ENCODE measurements around the gene PCDHGA8.
"Not testable (repeated sequence)": the region's sequence is repeated elsewhere in the genome, so short reads cannot be mapped to it uniquely, and the experiment has no call there.

PCDHGA8 gene

GRCh38 chr5:141392429-141393198 is at the start of gene PCDHGA8:
Gene PCDHGA8 (plus strand): TSS chr5:141392633. CDS start chr5:141392814, 181 bp downstream.
- DNase-seq (ENCODE audit: low spot score), result no peak

- no peak for DNase-seq (ENCODE audit: low spot score)
Measured at GRCh38 chr5:141342773-141343172, 49.7 kb upstream of the PCDHGA8 start.

- no peak for DNase-seq (ENCODE audit: low spot score)
Measured at GRCh38 chr5:141343242-141343952, 49.0 kb upstream of the PCDHGA8 start, which contains the start of gene PCDHGA3. Gene PCDHGA3 (plus strand): TSS chr5:141343829. CDS start chr5:141344034, 205 bp downstream.

- no peak for DNase-seq (ENCODE audit: low spot score)
Measured at GRCh38 chr5:141343953-141344463, 48.4 kb upstream of the PCDHGA8 start.

GRCh38 chr5:141345327-141345726 is 47.1 kb upstream of the PCDHGA8 start:
- DNase-seq (ENCODE audit: low spot score), result no peak

- not testable (repeated sequence) for DNase-seq (ENCODE audit: low spot score)
Measured at GRCh38 chr5:141346017-141346416, 46.4 kb upstream of the PCDHGA8 start.

- DNase-seq (ENCODE audit: low spot score), result no peak
Measured at GRCh38 chr5:141349917-141350619, 42.4 kb upstream of the PCDHGA8 start, which contains the start of gene PCDHGB1. Gene PCDHGB1 (plus strand): TSS chr5:141350099. CDS start chr5:141350261, 162 bp downstream.

- no peak for DNase-seq (ENCODE audit: low spot score)
Measured at GRCh38 chr5:141351591-141351990, 40.8 kb upstream of the PCDHGA8 start.

- DNase-seq (ENCODE audit: low spot score), result no peak
Measured at GRCh38 chr5:141354900-141355469, 37.4 kb upstream of the PCDHGA8 start, which contains the start of gene PCDHGA4. Gene PCDHGA4 (plus strand): TSS chr5:141355021. CDS start chr5:141355108, 87 bp downstream.

GRCh38 chr5:141355641-141356040 is 36.8 kb upstream of the PCDHGA8 start:
- no peak for DNase-seq (ENCODE audit: low spot score)

- no peak for DNase-seq (ENCODE audit: low spot score)
Measured at GRCh38 chr5:141356133-141356532, 36.3 kb upstream of the PCDHGA8 start.

GRCh38 chr5:141356950-141357349 is 35.5 kb upstream of the PCDHGA8 start:
- no peak for DNase-seq (ENCODE audit: low spot score)

- DNase-seq (ENCODE audit: low spot score), result no peak
Measured at GRCh38 chr5:141359790-141360426, 32.5 kb upstream of the PCDHGA8 start, which contains the start of gene PCDHGB2. Gene PCDHGB2 (plus strand): TSS chr5:141359994. CDS start chr5:141360136, 142 bp downstream.

GRCh38 chr5:141360685-141361084 is 31.7 kb upstream of the PCDHGA8 start:
- no peak for DNase-seq (ENCODE audit: low spot score)

GRCh38 chr5:141362719-141363118 is 29.7 kb upstream of the PCDHGA8 start:
- no peak for DNase-seq (ENCODE audit: low spot score)

- DNase-seq (ENCODE audit: low spot score), result no peak
Measured at GRCh38 chr5:141363952-141364660, 28.3 kb upstream of the PCDHGA8 start, which contains the start of gene PCDHGA5. Gene PCDHGA5 (plus strand): TSS chr5:141364162. CDS start chr5:141364331, 169 bp downstream.

GRCh38 chr5:141366016-141366896 is 26.2 kb upstream of the PCDHGA8 start:
- no peak for DNase-seq (ENCODE audit: low spot score)

- DNase-seq (ENCODE audit: low spot score), result no peak
Measured at GRCh38 chr5:141369994-141370848, 22.2 kb upstream of the PCDHGA8 start, which contains the start of gene PCDHGB3. Gene PCDHGB3 (plus strand): TSS chr5:141370242. CDS start chr5:141370395, 153 bp downstream.
